ENCODE measurements around the gene RDH16.

Gene RDH16

GRCh38 chr12:56957229-56958052, at the start of gene RDH16:
TSS of gene RDH16 (minus strand) at chr12:56957608. CDS start at chr12:56957462, 146 bp downstream.
- DNase-seq = no peak

- DNase-seq = no peak
Measured at GRCh38 chr12:57006809-57007475, 49.5 kb upstream of the RDH16 start.

- DNase-seq = no peak
Measured at GRCh38 chr12:57005980-57006808, 48.8 kb upstream of the RDH16 start, which contains the start of gene ZBTB39. TSS of gene ZBTB39 (minus strand) at chr12:57006546. CDS start at chr12:57004917, 1,629 bp downstream.

GRCh38 chr12:57004651-57005050, 47.2 kb upstream of the RDH16 start:
- DNase-seq = no peak

- DNase-seq = no peak
Measured at GRCh38 chr12:57003395-57003794, 46.0 kb upstream of the RDH16 start.

GRCh38 chr12:57001448-57001906, 44.1 kb upstream of the RDH16 start:
- no peak for DNase-seq

- DNase-seq = no peak
Measured at GRCh38 chr12:57000393-57000792, 43.0 kb upstream of the RDH16 start.

GRCh38 chr12:56999456-56999855, 42.0 kb upstream of the RDH16 start:
- DNase-seq = no peak

- DNase-seq = no peak
Measured at GRCh38 chr12:56998981-56999380, 41.6 kb upstream of the RDH16 start.

- DNase-seq = no peak
Measured at GRCh38 chr12:56998316-56998715, 40.9 kb upstream of the RDH16 start.

GRCh38 chr12:56996793-56997545, 39.6 kb upstream of the RDH16 start:
- DNase-seq = no peak

- DNase-seq = no peak
Measured at GRCh38 chr12:56995930-56996496, 38.6 kb upstream of the RDH16 start.

GRCh38 chr12:56995201-56995929, 38.0 kb upstream of the RDH16 start:
- DNase-seq = no peak

- DNase-seq = no peak
Measured at GRCh38 chr12:56994231-56994746, 36.9 kb upstream of the RDH16 start.

GRCh38 chr12:56993346-56993745, 35.9 kb upstream of the RDH16 start:
- DNase-seq = no peak

GRCh38 chr12:56991319-56992246, 34.2 kb upstream of the RDH16 start:
- no peak for DNase-seq

GRCh38 chr12:56990648-56991318, 33.4 kb upstream of the RDH16 start:
- no peak for DNase-seq

GRCh38 chr12:56989861-56990610, 32.6 kb upstream of the RDH16 start:
- DNase-seq = no peak
